ENCODE data around the gene C10orf71.

C10orf71 gene

GRCh38 chr10:49347827-49348226, 48.9 kb downstream of the C10orf71 start:
- DNase-seq: no peak

GRCh38 chr10:49348593-49348992, 49.6 kb downstream of the C10orf71 start:
- no peak for DNase-seq

- DNase-seq: no peak
Measured at GRCh38 chr10:49349390-49349789, 50.4 kb downstream of the C10orf71 start.

GRCh38 chr10:49350138-49350537, 51.2 kb downstream of the C10orf71 start:
- DNase-seq: no peak

GRCh38 chr10:49350846-49351532, 52.0 kb downstream of the C10orf71 start:
- no peak for DNase-seq

- no peak for DNase-seq
Measured at GRCh38 chr10:49351669-49352068, 52.7 kb downstream of the C10orf71 start.

- DNase-seq: no peak
Measured at GRCh38 chr10:49352323-49352722, 53.4 kb downstream of the C10orf71 start.

- no peak for DNase-seq
Measured at GRCh38 chr10:49353026-49353894, 54.3 kb downstream of the C10orf71 start.

GRCh38 chr10:49353895-49354566, 55.1 kb downstream of the C10orf71 start:
- DNase-seq: no peak

GRCh38 chr10:49354593-49354992, 55.6 kb downstream of the C10orf71 start:
- DNase-seq: no peak

- no peak for DNase-seq
Measured at GRCh38 chr10:49355221-49355620, 56.3 kb downstream of the C10orf71 start.

- no peak for DNase-seq
Measured at GRCh38 chr10:49356181-49356580, 57.2 kb downstream of the C10orf71 start.

GRCh38 chr10:49356944-49357343, 58.0 kb downstream of the C10orf71 start:
- DNase-seq: no peak

- no peak for DNase-seq
Measured at GRCh38 chr10:49357910-49358309, 58.9 kb downstream of the C10orf71 start.

GRCh38 chr10:49359349-49360270, 60.6 kb downstream of the C10orf71 start:
- no peak for DNase-seq

- DNase-seq: no peak
Measured at GRCh38 chr10:49360271-49361177, 61.6 kb downstream of the C10orf71 start.

GRCh38 chr10:49361178-49361554, 62.2 kb downstream of the C10orf71 start:
- no peak for DNase-seq

- DNase-seq: no peak
Measured at GRCh38 chr10:49361735-49362568, 63.0 kb downstream of the C10orf71 start.

- DNase-seq: no peak
Measured at GRCh38 chr10:49362596-49363260, 63.8 kb downstream of the C10orf71 start.

All from activated gamma-delta T cell treated with Interleukin-2 at 50 U/mL for 16 hours (primary cell).